ENCODE results near the gene APBB2.

Gene APBB2

GRCh38 chr4:41103657-41104056 is 110.7 kb downstream of the APBB2 start:
- no peak for DNase-seq (ENCODE audit: low read depth, low spot score)

GRCh38 chr4:41102414-41103092 is 111.8 kb downstream of the APBB2 start:
- peak; percentile 29 for DNase-seq (ENCODE audit: low read depth, low spot score)

- DNase-seq (ENCODE audit: low read depth, low spot score): no peak
Measured at GRCh38 chr4:41098093-41099048, 116.0 kb downstream of the APBB2 start.

GRCh38 chr4:41095973-41096372 is 118.4 kb downstream of the APBB2 start:
- DNase-seq (ENCODE audit: low read depth, low spot score): peak; percentile 57

GRCh38 chr4:41095192-41095872 is 119.0 kb downstream of the APBB2 start:
- DNase-seq (ENCODE audit: low read depth, low spot score): no peak

- DNase-seq (ENCODE audit: low read depth, low spot score): no peak
Measured at GRCh38 chr4:41092128-41092527, 122.2 kb downstream of the APBB2 start.

GRCh38 chr4:41081847-41082246 is 132.5 kb downstream of the APBB2 start:
- DNase-seq (ENCODE audit: low read depth, low spot score): no peak

- DNase-seq (ENCODE audit: low read depth, low spot score): no peak
Measured at GRCh38 chr4:41080976-41081375, 133.4 kb downstream of the APBB2 start.

- no peak for DNase-seq (ENCODE audit: low read depth, low spot score)
Measured at GRCh38 chr4:41079881-41080560, 134.3 kb downstream of the APBB2 start.

GRCh38 chr4:41077628-41078027 is 136.7 kb downstream of the APBB2 start:
- DNase-seq (ENCODE audit: low read depth, low spot score): no peak

- DNase-seq (ENCODE audit: low read depth, low spot score): no peak
Measured at GRCh38 chr4:41076481-41076880, 137.9 kb downstream of the APBB2 start.

GRCh38 chr4:41074215-41074614 is 140.1 kb downstream of the APBB2 start:
- no peak for DNase-seq (ENCODE audit: low read depth, low spot score)

- DNase-seq (ENCODE audit: low read depth, low spot score): no peak
Measured at GRCh38 chr4:41072021-41072777, 142.1 kb downstream of the APBB2 start.

- peak; percentile 46 for DNase-seq (ENCODE audit: low read depth, low spot score)
Measured at GRCh38 chr4:41070516-41071281, 143.6 kb downstream of the APBB2 start.

GRCh38 chr4:41069838-41070237 is 144.5 kb downstream of the APBB2 start:
- DNase-seq (ENCODE audit: low read depth, low spot score): no peak

GRCh38 chr4:41069257-41069656 is 145.1 kb downstream of the APBB2 start:
- DNase-seq (ENCODE audit: low read depth, low spot score): peak; percentile 35

- DNase-seq (ENCODE audit: low read depth, low spot score): no peak
Measured at GRCh38 chr4:41067369-41067768, 147.0 kb downstream of the APBB2 start.

GRCh38 chr4:41066049-41066448 is 148.3 kb downstream of the APBB2 start:
- DNase-seq (ENCODE audit: low read depth, low spot score): no peak

- peak; percentile 37 for DNase-seq (ENCODE audit: low read depth, low spot score)
Measured at GRCh38 chr4:41065434-41066006, 148.8 kb downstream of the APBB2 start.

GRCh38 chr4:41064953-41065352 is 149.4 kb downstream of the APBB2 start:
- DNase-seq (ENCODE audit: low read depth, low spot score): no peak
